CD14-positive monocyte (primary cell): ENCODE measurements around the gene VAMP5. TPM values are rescaled to one million over a fixed set of nuclear protein-coding genes. Genes with fewer than 3 reads are reported as not detected.

Experiments
- DNase-seq, 3 donors: peaks; one replicate each; pipeline ENCODE4 v3.0.0-alpha.2; 2011 to 2022
- H2AFZ ChIP-seq: 2 replicates; pipeline ENCODE4 v1.6.0; 2012; ENCODE audit warnings: mild to moderate bottlenecking, low read depth, low read length, inconsistent platforms; ENCODE audit not compliant: insufficient read depth, poor library complexity, severe bottlenecking
- H3K27ac ChIP-seq, 2 donors: 1 replicate in 1 of 2; 2 replicates in 1 of 2; pipeline ENCODE4 v1.5.1; 2012 to 2013; ENCODE audit warnings: low read length in 2 of 2, control low read depth in 1 of 2, inconsistent platforms in 1 of 2, low read depth in 1 of 2, mild to moderate bottlenecking in 1 of 2
- H3K27me3 ChIP-seq, 2 donors: one replicate each; pipeline versions ENCODE4 v1.6.0 to v1.6.1; 2011 to 2013; ENCODE audit warnings: low read length in 2 of 2; ENCODE audit not compliant: control insufficient read depth in 2 of 2, insufficient read depth in 2 of 2
- H3K36me3 ChIP-seq, 2 donors: replicated peaks in 1 of 2; 1 replicate in 1 of 2; 2 replicates in 1 of 2; pipeline versions ENCODE4 v1.5.1 to v1.6.1; 2012 to 2013; ENCODE audit warnings: low read length in 2 of 2, control low read depth in 1 of 2, inconsistent platforms in 1 of 2, mild to moderate bottlenecking in 1 of 2; ENCODE audit not compliant: insufficient read depth in 2 of 2, control insufficient read depth in 1 of 2
- H3K4me1 ChIP-seq, 2 donors: 1 replicate in 1 of 2; 2 replicates in 1 of 2; pipeline versions ENCODE4 v1.5.1 to v1.6.1; 2012 to 2013; ENCODE audit warnings: low read length in 2 of 2, control low read depth in 1 of 2, inconsistent platforms in 1 of 2, mild to moderate bottlenecking in 1 of 2, moderate library complexity in 1 of 2; ENCODE audit not compliant: insufficient read depth in 2 of 2, control insufficient read depth in 1 of 2
- H3K4me2 ChIP-seq: replicated peaks from 2 replicates; pipeline ENCODE3; 2012; ENCODE audit warnings: low read length, moderate library complexity, mild to moderate bottlenecking; ENCODE audit not compliant: poor library complexity, severe bottlenecking; ENCODE audit errors: extremely low read depth
- H3K4me3 ChIP-seq, 3 experiments: fragments of 200-600 bp in 1 of 3; sonication (generic) in 1 of 3; replicated peaks in 1 of 3; 1 replicate in 2 of 3; 2 replicates in 1 of 3; pipeline ENCODE4 v1.5.1; 2011 to 2013; ENCODE audit warnings: low read length in 3 of 3, mild to moderate bottlenecking in 3 of 3, control low read depth in 2 of 3, low read depth in 2 of 3, inconsistent platforms in 1 of 3, moderate library complexity in 1 of 3
- H3K79me2 ChIP-seq: 2 replicates; pipeline ENCODE4 v1.6.0; 2012; ENCODE audit warnings: mild to moderate bottlenecking, control low read depth, inconsistent platforms, low read length, moderate library complexity; ENCODE audit not compliant: insufficient read depth
- H3K9ac ChIP-seq: 2 replicates; pipeline ENCODE4 v1.6.0; 2017; ENCODE audit warnings: low read length, mild to moderate bottlenecking; ENCODE audit not compliant: insufficient read depth, poor library complexity, severe bottlenecking
- H3K9me3 ChIP-seq, 2 donors: replicated peaks in 1 of 2; 1 replicate in 1 of 2; 2 replicates in 1 of 2; pipeline versions ENCODE4 v1.5.1 to v1.6.1; 2012 to 2013; ENCODE audit warnings: low read length in 2 of 2, control low read depth in 1 of 2; ENCODE audit not compliant: control insufficient read depth in 1 of 2, insufficient read depth in 1 of 2
- H4K20me1 ChIP-seq: 2 replicates; pipeline ENCODE4 v1.6.0; 2012; ENCODE audit warnings: mild to moderate bottlenecking, low read length, control low read depth, moderate library complexity; ENCODE audit not compliant: insufficient read depth
- H3K27ac Mint-ChIP-seq, 7 donors: one replicate each; pipeline ENCODE4 v1.8.0; 2020; ENCODE audit warnings: mild to moderate bottlenecking in 7 of 7, mixed read lengths in 7 of 7, moderate library complexity in 6 of 7, inconsistent platforms in 2 of 7
- H3K27me3 Mint-ChIP-seq, 3 donors: one replicate each; pipeline ENCODE4 v1.8.0; 2021 to 2022; ENCODE audit warnings: low read depth in 3 of 3, mild to moderate bottlenecking in 3 of 3, mixed read lengths in 3 of 3, moderate library complexity in 3 of 3, inconsistent platforms in 1 of 3
- H3K36me3 Mint-ChIP-seq, 2 donors: one replicate each; pipeline ENCODE4 v1.8.0; 2020; ENCODE audit warnings: mixed read lengths in 2 of 2, inconsistent platforms in 1 of 2, mild to moderate bottlenecking in 1 of 2
- H3K4me1 Mint-ChIP-seq: one replicate; pipeline ENCODE4 v1.8.0; 2020; ENCODE audit warnings: mild to moderate bottlenecking, mixed read lengths
- H3K4me3 Mint-ChIP-seq, 2 donors: one replicate each; pipeline ENCODE4 v1.8.0; 2020; ENCODE audit warnings: mild to moderate bottlenecking in 2 of 2, mixed read lengths in 2 of 2, moderate library complexity in 1 of 2
- H3K9me3 Mint-ChIP-seq, 7 donors: one replicate each; pipeline ENCODE4 v1.8.0; 2020 to 2022; ENCODE audit warnings: mixed read lengths in 7 of 7, mild to moderate bottlenecking in 6 of 7, moderate library complexity in 6 of 7, inconsistent platforms in 2 of 7
- WGBS: methylation state at CpG from one replicate; pipeline ENCODE4 v1.1.5; 2013; ENCODE audit warnings: missing lambda C conversion rate; ENCODE audit not compliant: insufficient coverage; 5-methylcytosine and 5-hydroxymethylcytosine counted together
- intact Hi-C, 2 donors: fragments of 100-400 bp; cut with micrococcal nuclease; formaldehyde crosslinking; loops; one replicate each; pipeline versions ENCODE4 v1.15.0 to v1.15.1; 2023
- polyA plus RNA-seq, 3 donors: library from polyadenylated mRNA; depleted of rRNA in 1 of 3; unstranded in 2 of 3; stranded (reverse) in 1 of 3; fragments of 300-500 nt in 2 of 3; fragments of >200 nt in 1 of 3; fragmentation: Illumina TruSeq in 2 of 3; gene quantifications; 1 replicate in 2 of 3; 2 replicates in 1 of 3; pipeline ENCODE4 v1.2.3, GENCODE V29; 2012 to 2021
- TF ChIP-seq, protein P1 (sequence below): fragments of 200-600 bp; IDR thresholded peaks from one replicate; pipeline ENCODE4 v1.8.0; 2022; ENCODE audit warnings: antibody characterized with exemption, mild to moderate bottlenecking

The VAMP5 gene
- polyA plus RNA-seq, 3 donors, result 154 to 251 (median 171) TPM

DNA sequence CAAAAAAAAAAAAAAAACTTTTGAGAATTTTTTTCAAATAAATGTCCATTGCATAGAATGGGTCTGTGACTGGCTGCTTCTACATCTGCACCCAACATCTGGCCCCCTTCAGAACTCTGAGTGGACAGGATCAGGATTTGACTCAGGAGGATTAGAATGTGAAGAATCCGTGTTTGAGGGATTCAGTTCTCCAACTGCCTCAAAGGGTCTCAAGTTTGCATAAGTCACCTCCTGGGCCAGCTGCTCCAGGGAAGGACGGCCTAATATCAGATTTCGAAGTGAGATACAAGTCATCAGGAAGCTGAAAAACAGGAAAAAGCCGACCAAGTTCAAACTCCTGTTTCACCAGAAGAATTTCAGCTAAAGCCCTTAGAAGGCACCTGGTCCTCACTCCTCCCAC lies 34.4 kb upstream of the VAMP5 start:
- Mint-ChIP-seq H3K36me3 (peaks cover 56 to 81% of the 10 kb centered on the region in 2 donors), H3K9me3 (no peaks in the 10 kb centered on the region), H3K27me3 (peaks cover 0 to 2% (median 0%) of the 10 kb centered on the region in 3 donors), H3K4me1 (peaks cover 28% of the 10 kb centered on the region), H3K4me3 (no peak overlapping the region), H3K27ac (peak overlapping the region in 6 of 7 donors; percentile 16 to 88 (median 74))
- no peak overlapping the region for H2AFZ ChIP-seq
- no peak overlapping the region for H3K9ac ChIP-seq
- H3K4me2 ChIP-seq, result peak overlapping the region; percentile 29
- H3K9me3 ChIP-seq, result no peaks in the 10 kb centered on the region
- WGBS, result 13% methylated on average over 4 of the region's 4 CpGs
- no peaks in the 10 kb centered on the region for H3K27me3 ChIP-seq
- peaks cover 44 to 84% of the 10 kb centered on the region in 2 donors for H3K36me3 ChIP-seq
- intact Hi-C loops, result loop anchor here in 1 of 2 donors (5.0 kb wide), 1 partner anchor 148 kb away; no protein-coding TSS in a partner anchor
- H3K27ac ChIP-seq, result peak overlapping the region; percentile 8 to 61
- H3K79me2 ChIP-seq, result no peaks in the 10 kb centered on the region
- H3K4me3 ChIP-seq, result peak overlapping the region in 1 of 3 experiments; percentile 13
- peaks cover 23% of the 10 kb centered on the region for H4K20me1 ChIP-seq
- TF ChIP-seq, protein P1, sequence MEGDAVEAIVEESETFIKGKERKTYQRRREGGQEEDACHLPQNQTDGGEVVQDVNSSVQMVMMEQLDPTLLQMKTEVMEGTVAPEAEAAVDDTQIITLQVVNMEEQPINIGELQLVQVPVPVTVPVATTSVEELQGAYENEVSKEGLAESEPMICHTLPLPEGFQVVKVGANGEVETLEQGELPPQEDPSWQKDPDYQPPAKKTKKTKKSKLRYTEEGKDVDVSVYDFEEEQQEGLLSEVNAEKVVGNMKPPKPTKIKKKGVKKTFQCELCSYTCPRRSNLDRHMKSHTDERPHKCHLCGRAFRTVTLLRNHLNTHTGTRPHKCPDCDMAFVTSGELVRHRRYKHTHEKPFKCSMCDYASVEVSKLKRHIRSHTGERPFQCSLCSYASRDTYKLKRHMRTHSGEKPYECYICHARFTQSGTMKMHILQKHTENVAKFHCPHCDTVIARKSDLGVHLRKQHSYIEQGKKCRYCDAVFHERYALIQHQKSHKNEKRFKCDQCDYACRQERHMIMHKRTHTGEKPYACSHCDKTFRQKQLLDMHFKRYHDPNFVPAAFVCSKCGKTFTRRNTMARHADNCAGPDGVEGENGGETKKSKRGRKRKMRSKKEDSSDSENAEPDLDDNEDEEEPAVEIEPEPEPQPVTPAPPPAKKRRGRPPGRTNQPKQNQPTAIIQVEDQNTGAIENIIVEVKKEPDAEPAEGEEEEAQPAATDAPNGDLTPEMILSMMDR, result no peak
- no peak for DNase-seq
- peaks cover 19 to 27% of the 10 kb centered on the region in 2 donors for H3K4me1 ChIP-seq

DNA sequence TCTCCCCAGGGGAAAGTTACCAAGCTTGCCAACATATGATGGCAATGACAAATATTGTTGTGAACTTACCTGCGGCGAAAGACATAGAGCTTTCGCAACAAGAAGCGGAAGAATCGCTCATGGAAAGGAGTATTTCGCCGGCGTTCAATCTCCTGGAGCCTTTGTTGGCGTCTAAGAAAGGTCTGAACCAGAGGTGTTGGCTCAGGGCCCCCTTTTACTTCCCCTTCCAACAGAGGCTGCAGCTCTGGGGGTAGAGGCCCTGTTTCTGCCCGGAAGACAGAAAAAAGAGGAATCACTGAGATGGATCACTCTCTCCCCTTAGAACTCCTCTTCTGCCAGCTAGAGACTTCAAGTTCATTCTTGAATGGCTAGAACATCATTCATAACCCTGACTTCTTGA lies 33.7 kb upstream of the VAMP5 start:
- H4K20me1 ChIP-seq, result peaks cover 17% of the 10 kb centered on the region
- peak; percentile 43 to 66 (median 63) for DNase-seq
- peaks cover 28% of the 10 kb centered on the region for H3K4me1 Mint-ChIP-seq

More for the DNA sequence above, 33.7 kb upstream of the VAMP5 start:
- Histone ChIP-seq H3K27ac (peak overlapping the region in 1 of 2 donors; percentile 61), H3K4me2 (peak overlapping the region; percentile 29), H3K36me3 (peaks cover 49 to 84% of the 10 kb centered on the region in 2 donors), H3K27me3 (no peaks in the 10 kb centered on the region), H2AFZ (no peak overlapping the region), H3K9ac (peak overlapping the region; percentile 19), H3K4me1 (peaks cover 19 to 27% of the 10 kb centered on the region in 2 donors), H3K9me3 (no peaks in the 10 kb centered on the region), H3K4me3 (peak overlapping the region in 1 of 3 experiments; percentile 13), H3K79me2 (no peaks in the 10 kb centered on the region)
- peak overlapping the region in 6 of 7 donors; percentile 44 to 88 (median 76) for H3K27ac Mint-ChIP-seq
- H3K27me3 Mint-ChIP-seq, result peaks cover 0 to 2% (median 0%) of the 10 kb centered on the region in 3 donors
- intact Hi-C loops, result loop anchor here in 1 of 2 donors (5.0 kb wide), 1 partner anchor 148 kb away; no protein-coding TSS in a partner anchor
- H3K9me3 Mint-ChIP-seq, result no peaks in the 10 kb centered on the region
- WGBS, result 4% methylated on average over 5 of the region's 10 CpGs
- H3K36me3 Mint-ChIP-seq, result peaks cover 57 to 83% of the 10 kb centered on the region in 2 donors
- TF ChIP-seq, protein P1, result no peak
- H3K4me3 Mint-ChIP-seq, result peak overlapping the region in 1 of 2 donors; percentile 53
